Measurements from ENCODE around the gene EPHA4. TPM values are rescaled to one million over a fixed set of nuclear protein-coding genes. Genes with fewer than 3 reads are reported as not detected.
A peak's percentile ranks its signal among the peaks of the same experiment; 100 is the strongest.

Gene EPHA4
- total RNA-seq, 2 donors from 2014 or later, result 8.0 to 13.8 TPM

DNA sequence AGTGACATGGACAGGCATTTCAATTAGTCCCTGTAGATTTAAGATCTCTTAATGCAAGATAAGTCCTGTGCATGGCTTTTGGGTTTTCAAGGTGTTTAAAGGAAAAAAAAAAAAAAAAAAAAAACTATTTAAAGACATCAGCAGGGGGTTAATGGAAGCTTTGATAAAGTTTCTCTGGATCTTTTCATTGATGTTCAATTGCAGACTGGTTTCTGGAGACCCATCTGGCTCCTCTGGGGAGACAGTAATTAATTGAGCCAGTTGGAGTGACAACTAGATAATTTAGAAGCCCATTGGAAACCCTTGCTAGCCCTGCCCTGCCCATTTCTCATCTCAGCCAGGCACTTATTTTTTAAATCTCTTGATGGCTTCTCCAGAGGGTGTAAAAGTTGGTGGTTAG, 98.7 kb downstream of the EPHA4 start:
- no peak overlapping the region for H3K4me3 Mint-ChIP-seq
- no peaks in the 10 kb centered on the region for H3K36me3 Mint-ChIP-seq (ENCODE audit: low read depth)
- ATAC-seq (replicated peaks), result no peak
- peaks cover 3% of the 10 kb centered on the region for H3K9me3 Mint-ChIP-seq
- peaks cover 6% of the 10 kb centered on the region for H3K4me1 Mint-ChIP-seq
- no peak overlapping the region for H3K27ac Mint-ChIP-seq
- no peaks in the 10 kb centered on the region for H3K27me3 Mint-ChIP-seq

DNA sequence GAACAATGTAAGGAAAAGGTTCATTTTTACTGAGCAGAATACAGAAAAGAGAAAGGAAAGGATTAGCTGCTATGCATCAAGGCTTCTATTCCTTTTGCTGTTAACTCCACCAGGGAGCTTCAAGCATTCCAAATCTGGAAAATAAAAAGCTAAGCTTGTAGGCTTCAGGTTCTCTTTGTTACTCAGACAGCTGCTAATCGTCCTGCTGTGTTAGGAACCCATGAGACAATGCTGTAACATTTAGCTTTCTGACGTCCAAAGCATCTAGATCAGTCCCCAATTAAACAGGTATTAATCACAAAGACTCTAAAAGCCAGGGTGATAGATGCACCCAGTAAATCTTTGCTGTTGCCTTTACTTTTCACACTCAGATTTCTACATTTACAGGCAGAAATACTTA, 103.8 kb downstream of the EPHA4 start:
- no peak overlapping the region for H3K4me3 Mint-ChIP-seq
- H3K4me1 Mint-ChIP-seq, result peaks cover 17% of the 10 kb centered on the region
- no peak overlapping the region for H3K27ac Mint-ChIP-seq
- no peaks in the 10 kb centered on the region for H3K36me3 Mint-ChIP-seq (ENCODE audit: low read depth)
- no peaks in the 10 kb centered on the region for H3K27me3 Mint-ChIP-seq
- peaks cover 3% of the 10 kb centered on the region for H3K9me3 Mint-ChIP-seq
- no peak for ATAC-seq (replicated peaks)

DNA sequence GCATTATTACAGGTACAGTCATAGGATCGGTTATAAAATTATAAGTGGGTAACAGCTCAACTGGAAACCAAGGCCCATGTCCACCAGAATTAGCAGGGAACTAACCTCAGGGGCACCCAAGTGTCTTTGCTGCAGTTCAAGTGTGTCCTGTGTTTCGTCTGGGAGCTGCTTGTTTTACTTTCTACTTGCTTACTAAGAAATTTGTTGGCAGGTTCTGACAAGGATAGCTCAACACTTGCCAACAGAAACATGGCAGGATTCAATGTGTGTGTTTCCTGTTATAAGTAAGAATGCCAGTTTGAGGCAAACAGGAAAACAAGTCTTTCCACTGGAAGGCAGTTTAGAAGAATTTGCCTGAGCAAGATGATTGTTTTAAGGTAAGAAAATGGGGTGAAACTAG, 104.5 kb downstream of the EPHA4 start:
- peaks cover 3% of the 10 kb centered on the region for H3K9me3 Mint-ChIP-seq
- no peaks in the 10 kb centered on the region for H3K36me3 Mint-ChIP-seq (ENCODE audit: low read depth)
- H3K27me3 Mint-ChIP-seq, result no peaks in the 10 kb centered on the region
- peak overlapping the region; percentile 2 for H3K27ac Mint-ChIP-seq
- H3K4me1 Mint-ChIP-seq, result peaks cover 22% of the 10 kb centered on the region
- no peak overlapping the region for H3K4me3 Mint-ChIP-seq
- no peak for ATAC-seq (replicated peaks)

DNA sequence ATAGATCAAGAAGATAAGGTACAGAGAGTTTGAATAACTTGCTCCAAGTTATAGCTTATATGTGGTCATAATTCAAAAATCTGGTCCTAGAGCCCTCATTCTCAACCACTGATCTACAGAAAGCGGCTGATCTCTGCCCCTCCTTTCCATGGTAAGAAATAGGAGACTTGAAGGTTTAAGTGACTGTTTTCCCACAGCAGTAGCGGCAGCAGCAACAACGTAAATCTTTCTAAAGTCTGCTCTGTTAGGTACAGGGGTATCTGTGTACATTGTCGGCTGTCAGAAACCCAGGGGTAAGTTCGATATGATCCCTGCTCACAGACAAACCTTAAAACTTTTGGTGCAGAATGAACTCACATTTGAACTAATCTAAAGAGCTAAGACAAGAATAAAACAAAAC, 105.4 kb downstream of the EPHA4 start:
- Mint-ChIP-seq H3K27ac (no peak overlapping the region), H3K9me3 (peaks cover 3% of the 10 kb centered on the region), H3K4me1 (peaks cover 23% of the 10 kb centered on the region), H3K4me3 (no peak overlapping the region), H3K36me3 (ENCODE audit: low read depth) (no peaks in the 10 kb centered on the region), H3K27me3 (no peaks in the 10 kb centered on the region)
- ATAC-seq (replicated peaks), result no peak

DNA sequence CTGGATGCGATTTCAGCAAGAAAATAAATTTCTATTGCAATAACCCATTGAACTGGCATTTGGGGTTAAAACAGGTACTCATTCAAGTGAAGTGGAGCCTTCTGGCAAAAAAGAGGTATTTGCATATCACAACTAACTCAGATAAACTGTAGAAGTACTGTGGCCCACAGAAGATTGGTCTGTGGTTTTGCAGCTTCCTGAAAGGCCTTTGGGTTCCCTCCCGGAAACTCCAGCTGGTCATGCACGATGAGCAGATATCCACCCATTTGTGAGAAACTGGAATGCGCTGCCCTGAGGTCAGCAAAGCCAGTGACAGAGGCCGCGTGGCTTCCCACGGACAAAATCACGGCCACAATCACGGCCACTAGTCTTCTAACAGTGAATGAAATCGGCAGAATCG, 106.3 kb downstream of the EPHA4 start:
- Mint-ChIP-seq H3K36me3 (ENCODE audit: low read depth) (no peaks in the 10 kb centered on the region), H3K27me3 (no peaks in the 10 kb centered on the region), H3K27ac (no peak overlapping the region), H3K4me1 (peaks cover 23% of the 10 kb centered on the region), H3K9me3 (peaks cover 3% of the 10 kb centered on the region), H3K4me3 (peak overlapping the region; percentile 50)
- peak; percentile 50 for ATAC-seq (replicated peaks)

DNA sequence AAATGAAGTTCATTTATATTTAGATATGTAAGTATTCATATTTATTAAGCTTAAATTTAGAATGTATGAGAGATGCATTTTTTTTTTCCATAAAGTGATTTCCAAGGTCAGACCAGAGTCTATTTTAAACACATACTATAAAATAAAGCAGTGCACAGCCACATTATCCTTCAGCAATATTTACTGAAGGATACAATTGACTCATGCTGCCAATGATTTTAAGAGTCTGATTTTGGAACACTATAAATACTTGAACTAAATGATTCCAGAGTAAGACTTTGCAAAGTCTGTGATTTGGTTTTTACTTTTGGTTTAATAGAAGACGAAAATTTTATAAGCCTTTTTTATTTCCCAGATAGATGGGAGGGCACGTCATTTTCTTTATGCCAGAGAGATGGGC, 107.1 kb downstream of the EPHA4 start:
- no peaks in the 10 kb centered on the region for H3K36me3 Mint-ChIP-seq (ENCODE audit: low read depth)
- ATAC-seq (replicated peaks), result no peak
- no peaks in the 10 kb centered on the region for H3K27me3 Mint-ChIP-seq
- H3K4me1 Mint-ChIP-seq, result peaks cover 23% of the 10 kb centered on the region
- H3K4me3 Mint-ChIP-seq, result peak overlapping the region; percentile 50
- H3K9me3 Mint-ChIP-seq, result peaks cover 3% of the 10 kb centered on the region
- no peak overlapping the region for H3K27ac Mint-ChIP-seq

DNA sequence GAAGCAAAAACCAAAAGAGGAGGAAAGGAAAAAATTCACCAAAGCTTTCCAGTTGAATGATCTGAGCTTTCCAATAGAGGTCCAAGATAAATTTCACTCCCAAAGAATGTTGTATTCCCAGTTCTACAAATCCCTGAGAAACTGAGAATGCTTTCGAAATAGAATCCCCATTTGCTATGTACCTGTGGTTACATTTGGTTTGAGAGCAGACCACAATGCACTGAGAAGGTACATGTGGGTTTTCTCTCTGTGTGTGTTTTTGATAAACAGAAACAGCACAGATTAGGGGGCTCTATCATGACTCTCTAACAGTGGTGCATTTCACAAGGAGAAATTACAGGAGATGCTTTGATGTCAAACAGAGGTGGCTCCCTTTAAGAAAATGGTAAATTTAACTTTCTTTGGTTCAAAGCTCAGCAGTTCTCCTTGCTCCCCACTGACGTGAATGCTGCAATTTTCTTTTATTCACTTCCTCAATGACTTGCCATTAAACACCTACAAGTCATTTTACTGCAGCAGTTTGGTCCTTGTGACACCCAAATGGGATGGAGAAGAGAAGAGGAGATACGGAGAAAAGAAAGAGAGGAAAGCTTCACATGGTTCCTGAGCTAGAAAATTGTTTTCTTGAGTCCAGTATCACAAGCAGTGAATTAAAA, 108.7 kb downstream of the EPHA4 start:
- peaks cover 17% of the 10 kb centered on the region for H3K4me1 Mint-ChIP-seq
- H3K36me3 Mint-ChIP-seq (ENCODE audit: low read depth), result no peaks in the 10 kb centered on the region
- H3K9me3 Mint-ChIP-seq, result no peaks in the 10 kb centered on the region
- ATAC-seq (replicated peaks), result peak; percentile 29
- H3K4me3 Mint-ChIP-seq, result peak overlapping the region; percentile 61
- H3K27ac Mint-ChIP-seq, result no peak overlapping the region
- H3K27me3 Mint-ChIP-seq, result no peaks in the 10 kb centered on the region

DNA sequence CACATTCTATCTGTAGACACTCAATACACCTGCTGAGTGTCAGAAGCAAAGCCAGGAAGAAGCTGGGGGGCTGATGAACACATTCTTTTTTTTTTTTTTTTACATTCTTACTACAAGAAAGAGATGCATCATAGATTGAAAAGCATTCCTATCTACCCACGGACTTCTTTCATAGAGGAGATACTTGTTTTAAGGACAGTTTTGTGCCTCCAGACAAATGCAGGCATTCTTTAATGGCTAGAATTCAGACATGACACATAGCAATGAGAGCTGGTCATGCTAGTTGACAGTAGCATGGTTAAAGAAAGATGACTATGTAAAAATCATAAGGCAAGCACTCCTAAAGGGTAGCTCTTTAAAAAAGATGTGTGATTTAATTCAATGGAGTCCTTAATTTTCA, 110.2 kb downstream of the EPHA4 start:
- Mint-ChIP-seq H3K9me3 (no peaks in the 10 kb centered on the region), H3K4me3 (no peak overlapping the region), H3K27ac (no peak overlapping the region), H3K4me1 (peaks cover 17% of the 10 kb centered on the region), H3K36me3 (ENCODE audit: low read depth) (peaks cover 7% of the 10 kb centered on the region), H3K27me3 (no peaks in the 10 kb centered on the region)
- no peak for ATAC-seq (replicated peaks)

DNA sequence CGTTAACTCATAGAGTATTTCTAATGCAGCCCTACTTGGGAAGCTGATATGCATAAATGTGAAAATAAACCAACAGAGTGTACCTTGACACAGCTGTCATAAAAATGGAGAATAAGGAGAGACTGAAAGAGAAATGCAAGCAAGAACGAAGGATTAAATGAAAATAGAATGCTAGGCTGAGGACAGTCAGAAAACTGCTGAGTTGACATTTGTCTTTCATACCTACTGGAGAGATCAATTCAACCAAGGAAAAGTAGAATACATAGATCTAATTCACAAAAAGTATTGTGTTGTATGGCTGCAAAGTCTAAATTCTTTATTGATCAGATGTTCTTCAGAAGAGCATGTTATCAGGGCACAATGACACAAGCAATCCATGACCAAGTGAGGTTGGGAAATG, 112.0 kb downstream of the EPHA4 start:
- Mint-ChIP-seq H3K27ac (no peak overlapping the region), H3K4me3 (no peak overlapping the region), H3K9me3 (no peaks in the 10 kb centered on the region), H3K27me3 (no peaks in the 10 kb centered on the region), H3K4me1 (peaks cover 17% of the 10 kb centered on the region), H3K36me3 (ENCODE audit: low read depth) (peaks cover 20% of the 10 kb centered on the region)
- ATAC-seq (replicated peaks), result no peak

DNA sequence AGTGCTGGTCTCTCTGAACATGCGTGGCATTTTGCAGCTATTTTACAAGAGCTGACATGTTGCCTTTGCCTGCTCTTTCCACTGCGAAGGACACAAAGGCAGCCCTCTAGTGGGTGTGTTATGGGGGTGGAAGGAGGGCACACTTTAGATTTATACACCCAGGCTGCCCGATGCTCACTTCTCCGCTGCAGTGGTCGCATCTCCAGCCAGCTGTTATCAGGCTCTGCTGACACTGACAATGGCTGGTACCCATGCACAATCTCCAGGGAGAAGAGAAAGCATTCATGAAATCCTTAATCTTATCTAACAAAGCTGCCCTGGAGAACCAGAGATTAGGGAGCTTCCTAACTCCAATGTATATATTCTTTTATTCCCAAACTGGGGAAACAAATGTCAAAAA, 113.5 kb downstream of the EPHA4 start:
- H3K27me3 Mint-ChIP-seq, result no peaks in the 10 kb centered on the region
- peaks cover 9% of the 10 kb centered on the region for H3K4me1 Mint-ChIP-seq
- H3K9me3 Mint-ChIP-seq, result no peaks in the 10 kb centered on the region
- H3K4me3 Mint-ChIP-seq, result no peak overlapping the region
- no peak overlapping the region for H3K27ac Mint-ChIP-seq
- H3K36me3 Mint-ChIP-seq (ENCODE audit: low read depth), result peaks cover 29% of the 10 kb centered on the region
- ATAC-seq (replicated peaks), result no peak

DNA sequence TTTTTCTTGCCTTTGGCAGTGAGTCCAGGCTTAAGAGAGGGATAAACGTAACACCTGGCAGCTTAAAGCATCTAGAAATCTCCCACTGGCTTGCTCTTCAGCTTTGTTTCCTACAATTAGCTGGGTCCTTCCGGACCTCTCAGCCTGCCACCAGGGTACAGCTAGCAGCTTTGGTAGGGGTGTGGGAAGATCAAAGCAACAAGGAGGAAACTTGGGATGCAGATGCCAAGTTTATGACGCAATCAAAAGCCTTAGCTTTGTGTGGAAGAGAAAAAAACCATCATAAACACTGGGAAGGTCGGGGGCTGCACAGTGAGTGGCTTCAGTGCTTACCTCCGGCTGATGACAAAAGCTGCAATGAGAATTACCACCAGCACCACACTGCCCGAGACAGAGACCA, 116.9 kb downstream of the EPHA4 start:
- peaks cover 47% of the 10 kb centered on the region for H3K36me3 Mint-ChIP-seq (ENCODE audit: low read depth)
- H3K27ac Mint-ChIP-seq, result no peak overlapping the region
- H3K4me1 Mint-ChIP-seq, result no peaks in the 10 kb centered on the region
- no peaks in the 10 kb centered on the region for H3K9me3 Mint-ChIP-seq
- no peaks in the 10 kb centered on the region for H3K27me3 Mint-ChIP-seq
- ATAC-seq (replicated peaks), result no peak
- H3K4me3 Mint-ChIP-seq, result no peak overlapping the region

DNA sequence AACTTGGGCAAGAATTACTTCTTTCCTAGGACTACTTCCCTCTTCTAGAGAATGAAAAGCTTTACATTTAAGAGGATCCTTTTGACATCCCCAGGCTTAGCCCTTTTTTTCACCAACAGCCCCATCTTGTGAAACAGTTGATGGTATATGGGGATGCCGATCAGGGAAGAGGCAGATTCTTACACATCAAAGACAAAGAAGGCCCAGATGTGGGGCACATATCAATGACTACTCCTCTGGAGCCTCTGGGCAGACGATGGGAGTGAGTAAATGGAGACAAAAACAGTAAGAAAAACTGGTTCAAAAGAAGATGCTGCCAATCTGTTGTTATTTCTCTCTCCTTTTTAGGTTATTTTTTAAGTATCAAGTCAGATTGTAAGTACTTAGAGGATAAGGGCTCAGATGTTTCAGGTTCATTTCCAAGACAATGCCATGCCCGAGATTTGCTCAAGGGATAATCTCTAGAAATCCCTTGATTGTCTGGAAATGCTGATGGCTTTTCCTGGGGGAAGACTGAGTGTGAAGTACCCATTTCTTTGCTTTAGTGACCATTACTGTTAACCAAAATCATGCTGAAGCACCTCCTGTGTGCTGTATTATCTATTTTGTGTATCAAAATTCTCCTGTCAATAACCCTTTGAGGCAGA, 117.5 kb downstream of the EPHA4 start:
- no peaks in the 10 kb centered on the region for H3K9me3 Mint-ChIP-seq

DNA sequence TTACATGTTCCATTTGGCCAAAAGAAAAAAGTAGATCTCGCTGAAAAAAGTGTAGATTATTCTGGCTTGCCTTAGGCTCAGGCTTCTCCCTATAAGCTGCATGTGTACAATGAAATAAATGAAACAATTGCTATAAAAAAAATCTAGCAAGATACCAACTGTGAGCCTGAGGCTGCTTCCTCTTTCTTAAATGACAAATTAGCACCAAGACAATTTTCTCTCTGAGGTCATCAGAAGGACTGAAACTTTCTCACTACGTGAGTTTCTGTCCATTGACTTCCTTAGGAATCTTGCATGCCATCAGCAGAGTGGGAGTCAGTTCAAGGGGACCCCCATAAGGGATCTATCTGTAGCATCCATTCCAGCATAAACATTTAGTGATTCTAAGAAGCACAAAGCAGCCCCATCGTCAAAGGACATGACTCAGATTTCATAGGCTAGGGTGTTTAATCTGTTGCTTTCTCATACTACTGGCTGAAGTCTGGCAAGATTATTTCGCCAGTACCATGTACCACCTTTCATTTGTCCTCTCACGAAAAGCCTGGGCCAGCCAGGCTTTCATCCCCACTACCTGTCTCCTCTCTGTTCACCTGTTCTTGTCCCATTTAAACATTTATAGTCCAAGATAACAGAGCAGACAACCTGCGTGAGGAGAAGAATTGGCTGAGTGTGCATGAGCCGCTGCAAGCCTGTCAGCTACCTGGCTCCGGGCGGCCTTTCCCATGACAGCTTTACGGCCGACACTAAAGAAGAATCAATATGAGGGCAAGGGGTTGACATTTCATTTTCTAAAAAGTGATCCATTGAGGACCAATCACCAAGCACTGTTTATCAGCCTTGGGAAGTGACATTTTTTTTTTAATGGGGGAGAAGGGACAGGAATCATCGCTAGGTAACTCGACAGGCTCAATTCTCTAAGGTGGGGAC, 120.0 kb downstream of the EPHA4 start:
- H3K4me1 Mint-ChIP-seq, result no peaks in the 10 kb centered on the region
- peaks cover 42% of the 10 kb centered on the region for H3K36me3 Mint-ChIP-seq (ENCODE audit: low read depth)
- H3K27me3 Mint-ChIP-seq, result no peaks in the 10 kb centered on the region
- ATAC-seq (replicated peaks), result no peak
- no peak overlapping the region for H3K27ac Mint-ChIP-seq
- H3K4me3 Mint-ChIP-seq, result no peak overlapping the region
- H3K9me3 Mint-ChIP-seq, result no peaks in the 10 kb centered on the region

More for the DNA sequence above, 117.5 kb downstream of the EPHA4 start:
- Mint-ChIP-seq H3K27ac (no peak overlapping the region), H3K36me3 (ENCODE audit: low read depth) (peaks cover 47% of the 10 kb centered on the region), H3K4me3 (no peak overlapping the region), H3K27me3 (no peaks in the 10 kb centered on the region), H3K4me1 (no peaks in the 10 kb centered on the region)
- no peak for ATAC-seq (replicated peaks)

DNA sequence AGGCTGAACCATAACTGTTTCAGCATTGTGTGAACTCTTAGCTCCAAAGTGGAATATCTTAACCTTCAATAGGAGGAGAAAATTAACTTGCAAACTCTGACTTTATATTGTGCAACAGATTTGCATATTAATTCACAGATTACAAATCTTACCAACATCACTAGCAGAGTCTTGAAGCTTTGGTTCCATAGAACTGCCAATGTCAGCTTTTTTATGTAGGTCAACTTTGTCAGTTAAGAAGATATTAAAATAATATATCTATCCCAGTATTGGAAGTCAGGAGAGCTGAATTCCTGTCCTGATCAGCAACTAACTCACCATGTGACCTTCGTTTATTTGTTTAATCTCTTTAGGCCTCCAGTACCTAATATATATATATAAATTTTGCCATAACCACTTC, 121.8 kb downstream of the EPHA4 start:
- H3K4me3 Mint-ChIP-seq, result no peak overlapping the region
- peaks cover 34% of the 10 kb centered on the region for H3K36me3 Mint-ChIP-seq (ENCODE audit: low read depth)
- no peak for ATAC-seq (replicated peaks)
- H3K9me3 Mint-ChIP-seq, result no peaks in the 10 kb centered on the region
- H3K27me3 Mint-ChIP-seq, result no peaks in the 10 kb centered on the region
- no peak overlapping the region for H3K27ac Mint-ChIP-seq
- no peaks in the 10 kb centered on the region for H3K4me1 Mint-ChIP-seq

DNA sequence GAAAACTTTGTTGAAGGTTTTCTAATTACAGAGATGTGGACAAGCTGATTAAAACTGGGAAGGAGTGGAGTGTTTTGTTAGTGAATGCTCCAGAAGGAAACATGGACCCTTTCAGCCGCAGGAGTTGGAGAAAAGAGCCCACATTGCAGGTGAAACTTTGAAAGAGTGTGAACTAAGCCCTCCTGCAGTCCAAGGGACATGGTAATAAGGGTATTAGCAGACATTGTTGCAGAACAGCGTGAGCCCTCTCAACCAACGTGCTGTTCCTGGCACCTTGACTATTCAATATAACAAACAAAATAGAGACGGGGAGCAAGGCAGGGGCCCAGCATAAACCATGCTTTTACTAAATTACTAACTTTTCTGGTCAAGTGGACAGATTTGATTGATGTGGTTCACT, 122.7 kb downstream of the EPHA4 start:
- ATAC-seq (replicated peaks), result no peak
- no peak overlapping the region for H3K27ac Mint-ChIP-seq
- no peak overlapping the region for H3K4me3 Mint-ChIP-seq
- no peaks in the 10 kb centered on the region for H3K4me1 Mint-ChIP-seq
- peaks cover 26% of the 10 kb centered on the region for H3K36me3 Mint-ChIP-seq (ENCODE audit: low read depth)
- H3K9me3 Mint-ChIP-seq, result no peaks in the 10 kb centered on the region
- no peaks in the 10 kb centered on the region for H3K27me3 Mint-ChIP-seq

Data from activated T-helper 17 cell treated with anti-CD3 and anti-CD28 coated beads, Interleukin-2, amount 50 U/mL, for 72 hours (primary cell).